ENCODE measurements around the gene EPHB1. TPM values are rescaled to one million over a fixed set of nuclear protein-coding genes. Genes with fewer than 3 reads are reported as not detected.
"Not testable (repeated sequence)": the region's sequence is repeated elsewhere in the genome, so short reads cannot be mapped to it uniquely, and the experiment has no call there.

EPHB1 gene
- total RNA-seq, 1 donor from 2014 or later, result 6.6 TPM

DNA sequence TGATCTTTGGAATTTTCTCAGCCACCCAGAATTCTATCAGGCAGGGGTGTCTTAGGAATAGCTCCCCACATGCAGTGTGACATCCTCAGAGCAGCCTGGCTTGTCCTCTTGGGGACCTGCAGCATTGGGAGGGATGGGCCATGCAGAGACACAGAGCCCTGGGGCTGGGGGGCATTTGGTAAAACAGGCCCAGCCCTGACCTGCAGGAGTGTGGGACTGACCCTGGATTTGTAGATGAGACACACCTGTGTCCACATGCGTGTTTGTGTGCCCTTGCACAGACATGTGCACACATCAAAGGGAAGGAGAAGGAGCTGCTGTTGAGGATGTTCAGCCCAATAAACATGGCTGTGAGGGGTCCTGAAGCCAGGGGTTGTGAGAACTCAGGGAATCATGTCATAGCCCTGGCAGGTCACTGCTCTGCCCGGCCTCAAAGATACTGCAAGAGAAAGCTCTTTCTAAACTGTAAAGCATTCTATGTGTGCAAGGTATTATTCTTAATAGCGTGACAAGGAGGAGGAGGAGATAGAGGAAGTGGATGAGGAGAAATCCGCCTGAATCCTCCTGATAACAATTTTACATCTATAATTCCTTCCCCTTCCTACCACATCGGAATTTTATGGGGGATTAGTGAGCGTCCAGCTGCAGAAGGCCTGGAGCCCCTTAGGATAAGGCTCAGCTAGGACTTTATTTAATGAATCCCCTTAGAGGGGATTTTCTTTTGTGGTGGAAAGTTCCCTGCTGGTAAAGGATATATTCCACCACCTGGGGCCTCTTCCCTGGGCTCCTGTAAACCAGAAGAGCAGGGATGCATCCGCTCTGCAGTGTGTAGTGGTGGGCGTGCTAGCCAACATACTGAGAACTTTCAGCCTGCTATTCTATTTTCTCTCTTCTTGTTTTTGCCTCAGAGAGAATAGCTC lies 245.5 kb downstream of the EPHB1 start:
- DNase-seq (ENCODE audit: low spot score) (no peak), ATAC-seq (no peak)
- intact Hi-C loops (cut with DNase I), result no loop called here

DNA sequence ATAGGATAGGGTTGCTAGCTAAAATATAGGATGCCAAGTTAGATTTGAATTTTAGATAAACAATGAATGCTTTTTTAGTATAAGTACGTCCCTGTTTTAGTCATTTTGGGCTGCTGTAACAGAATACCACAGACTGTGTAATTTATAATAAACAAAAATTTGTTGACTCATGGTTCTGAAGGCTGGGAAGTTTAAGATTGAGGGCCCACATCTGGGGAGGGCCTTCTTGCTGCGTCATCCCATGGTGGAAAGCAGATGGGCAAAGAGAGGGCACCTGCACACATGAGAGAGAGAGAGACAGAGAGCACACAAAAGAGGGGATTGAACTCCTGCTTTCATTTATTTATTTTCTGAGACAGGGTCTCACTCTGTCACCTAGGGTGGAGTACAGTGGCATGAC lies 246.5 kb downstream of the EPHB1 start:
- no peak for ATAC-seq

DNA sequence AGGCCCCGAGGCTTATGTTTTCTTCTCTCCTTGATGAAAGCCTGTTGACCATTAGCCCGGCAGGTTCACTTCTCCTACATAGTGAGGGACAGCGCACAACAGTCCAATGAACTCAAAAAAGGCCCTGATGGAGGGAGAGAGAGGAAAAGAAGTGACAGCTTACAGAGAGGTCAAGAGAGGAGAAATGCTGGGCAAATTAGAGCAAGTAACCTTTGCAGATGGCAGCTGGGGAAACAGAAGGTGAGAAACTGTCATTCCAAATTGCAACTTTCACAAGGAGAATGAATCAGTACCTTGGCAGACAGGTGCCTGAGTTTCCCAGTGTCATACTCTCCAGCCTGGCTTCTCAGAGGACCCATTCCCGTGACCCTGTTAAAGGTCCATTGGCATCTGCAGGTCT lies 252.0 kb downstream of the EPHB1 start:
- DNase-seq (ENCODE audit: low spot score) (no peak), ATAC-seq (no peak)
- intact Hi-C loops (cut with DNase I), result no loop called here

More for the DNA sequence above, 246.5 kb downstream of the EPHB1 start:
- intact Hi-C loops (cut with DNase I), result no loop called here
- DNase-seq (ENCODE audit: low spot score), result no peak

DNA sequence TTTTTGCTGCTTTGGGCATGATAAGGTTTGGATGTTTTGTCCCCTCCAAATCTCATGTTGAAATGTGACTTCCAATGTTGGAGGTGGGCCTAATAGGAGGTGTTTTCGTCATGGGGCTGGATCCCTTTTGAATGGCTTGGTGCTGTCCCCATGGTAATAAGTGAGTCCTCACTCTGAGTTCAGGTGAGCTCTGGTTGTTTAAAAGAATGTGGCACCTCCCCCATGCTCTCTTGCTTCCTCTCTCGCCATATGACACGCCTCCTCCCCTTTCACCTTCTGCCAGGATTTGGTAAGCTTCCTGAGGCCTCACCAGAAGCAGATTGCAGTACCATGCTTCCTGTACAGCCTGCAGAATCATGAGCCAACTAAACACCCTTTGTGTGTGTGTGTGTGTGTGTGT lies 255.5 kb downstream of the EPHB1 start:
- no peak for ATAC-seq
- no peak for DNase-seq (ENCODE audit: low spot score)
- intact Hi-C loops (cut with DNase I), result no loop called here

DNA sequence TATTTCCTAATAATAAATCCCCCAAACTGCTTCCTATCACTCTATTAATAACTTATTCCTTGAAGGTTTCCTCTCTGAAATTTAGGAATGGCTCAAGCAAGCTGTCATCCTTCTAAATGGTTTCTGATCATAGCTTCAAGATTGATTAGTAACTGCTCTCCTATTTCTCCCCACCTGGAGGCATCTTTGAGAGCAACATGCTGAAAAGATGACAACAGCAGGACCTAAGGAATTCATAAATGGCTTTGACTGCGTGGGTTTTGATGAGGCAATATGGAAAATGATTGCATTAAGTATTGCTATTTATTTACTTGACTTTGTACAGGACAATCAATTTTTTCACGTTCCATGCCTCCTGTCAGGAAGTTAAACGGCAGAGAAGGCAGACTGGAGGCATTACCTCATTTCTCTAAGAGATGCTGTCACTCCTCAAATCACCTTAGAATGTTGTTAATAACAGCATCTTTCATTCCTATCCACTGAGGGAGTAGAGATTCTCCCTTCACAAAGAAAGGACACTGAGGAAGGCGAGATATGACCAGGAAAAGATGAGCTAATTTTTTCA lies 256.4 kb downstream of the EPHB1 start:
- ATAC-seq (no peak), DNase-seq (ENCODE audit: low spot score) (no peak)
- intact Hi-C loops (cut with DNase I), result no loop called here

DNA sequence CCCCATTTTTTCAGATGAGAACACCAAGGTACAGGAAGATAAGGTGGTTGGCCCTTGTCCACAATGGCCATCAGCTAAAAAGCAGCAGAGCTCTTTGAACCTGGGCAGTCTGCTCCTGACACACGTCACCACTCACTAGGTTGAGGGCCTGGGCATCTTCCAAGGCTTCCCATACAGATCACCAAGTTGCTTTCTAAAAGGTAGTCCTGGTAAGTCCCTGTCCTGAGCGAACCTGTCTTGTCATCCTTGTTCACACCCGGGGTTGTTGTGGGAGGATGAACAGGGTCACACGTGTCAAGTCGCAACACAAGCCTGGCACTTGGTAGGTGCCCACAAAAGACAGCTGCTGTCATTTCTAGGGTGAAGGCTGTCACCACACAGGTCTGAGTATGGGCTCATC lies 260.4 kb downstream of the EPHB1 start:
- intact Hi-C loops (cut with DNase I), result no loop called here
- DNase-seq (ENCODE audit: low spot score) (no peak), ATAC-seq (no peak)

DNA sequence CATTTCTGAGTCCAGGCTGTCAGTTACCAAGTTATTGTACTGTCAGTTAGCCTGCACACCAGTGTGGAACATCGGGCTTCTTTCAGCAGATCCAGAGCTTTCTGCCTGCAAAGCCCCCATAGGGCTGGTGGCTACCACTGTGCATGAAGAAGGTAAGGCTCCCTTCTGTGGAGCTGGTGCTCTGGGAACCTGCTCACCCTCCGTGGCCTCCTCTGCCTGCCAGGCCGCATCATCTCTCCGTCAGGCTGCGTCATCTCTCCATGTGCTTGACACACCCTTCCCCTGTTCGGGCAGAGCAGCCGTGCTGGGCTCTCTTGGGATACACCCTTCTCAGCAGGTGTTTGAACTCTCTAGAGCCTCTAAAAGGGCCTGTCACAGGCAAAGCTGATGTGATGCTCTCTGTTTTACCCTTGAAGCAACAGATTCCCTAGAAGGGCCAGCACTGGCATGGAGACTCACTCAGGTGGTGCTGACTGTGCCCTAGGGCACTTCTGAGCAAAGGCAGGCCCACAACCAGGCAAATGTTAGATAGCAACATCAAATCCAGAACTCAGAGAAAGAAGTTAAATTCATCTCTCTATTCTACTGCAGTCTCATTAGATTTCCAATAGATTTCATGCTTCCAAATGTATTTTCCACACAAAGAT lies 261.1 kb downstream of the EPHB1 start:
- DNase-seq (ENCODE audit: low spot score), result no peak
- no peak for ATAC-seq
- intact Hi-C loops (cut with DNase I), result no loop called here

DNA sequence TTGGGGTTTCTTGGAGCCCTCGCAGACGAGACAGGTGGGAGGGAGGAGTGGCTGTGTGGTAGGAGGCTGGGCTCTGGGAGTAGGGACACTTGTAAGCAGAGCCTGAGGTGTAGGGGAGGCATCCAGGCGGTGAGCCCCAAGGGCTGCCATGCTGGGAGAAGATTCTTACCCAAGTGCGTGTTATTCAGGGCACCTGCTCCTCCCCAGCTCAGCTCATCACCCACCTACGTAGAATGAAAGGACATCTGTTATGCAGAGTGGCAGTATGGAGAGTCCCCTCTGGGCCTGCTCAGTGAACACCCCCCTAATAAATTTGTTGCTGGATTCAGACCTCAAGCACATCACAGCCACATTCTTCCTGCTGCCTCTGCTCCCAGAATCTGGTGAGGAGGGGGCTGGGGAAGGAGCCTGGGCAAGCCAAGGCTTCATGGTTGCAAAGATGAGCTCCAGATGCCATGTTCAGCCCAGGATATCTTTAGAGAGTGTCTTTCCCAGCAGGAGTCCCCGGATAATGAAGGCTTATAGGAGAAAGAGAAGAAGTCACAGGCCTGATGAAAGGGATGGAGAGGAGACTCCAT lies 261.8 kb downstream of the EPHB1 start:
- intact Hi-C loops (cut with DNase I), result no loop called here
- no peak for DNase-seq (ENCODE audit: low spot score)
- no peak for ATAC-seq

DNA sequence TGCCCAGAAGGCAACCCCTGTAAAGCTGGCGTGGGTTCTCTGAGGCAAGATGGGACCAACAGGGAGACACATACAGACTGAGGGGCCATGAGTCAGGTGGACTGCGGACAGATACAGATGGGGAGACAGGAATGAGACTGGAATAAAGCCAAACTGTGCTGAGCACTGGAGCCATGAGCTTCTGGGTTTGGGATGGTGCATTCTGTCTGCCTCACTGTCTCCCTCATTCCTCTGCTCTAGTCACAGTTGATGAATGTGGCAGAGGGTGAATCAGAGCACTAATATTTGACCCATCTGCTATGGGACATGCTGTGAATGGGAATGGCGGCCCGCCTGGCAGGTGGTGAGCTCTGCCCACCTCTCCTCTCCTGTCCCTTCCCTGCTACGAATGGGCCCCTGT lies 262.9 kb downstream of the EPHB1 start:
- ATAC-seq, result no peak
- intact Hi-C loops (cut with DNase I), result no loop called here
- DNase-seq (ENCODE audit: low spot score), result no peak

DNA sequence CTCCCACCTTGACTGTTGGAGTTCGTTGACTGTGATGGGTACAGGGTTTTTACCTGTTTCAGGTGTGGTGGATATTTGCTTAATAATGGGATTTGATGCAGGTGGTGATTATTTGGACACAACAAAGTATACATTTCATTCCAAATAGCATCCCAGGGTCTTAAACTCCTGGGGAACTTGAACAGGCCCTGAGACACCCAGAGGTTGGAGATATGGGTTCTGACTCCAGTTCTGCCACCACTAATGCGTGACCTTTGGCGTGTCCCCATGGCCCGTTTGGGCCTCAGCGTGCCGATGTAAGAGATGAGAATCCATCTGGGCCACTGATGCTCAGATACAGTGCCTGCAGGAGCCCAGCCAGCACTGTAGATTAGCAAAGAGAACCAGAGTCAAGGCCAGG lies 264.5 kb downstream of the EPHB1 start:
- no peak for ATAC-seq
- DNase-seq (ENCODE audit: low spot score), result no peak
- intact Hi-C loops (cut with DNase I), result no loop called here

DNA sequence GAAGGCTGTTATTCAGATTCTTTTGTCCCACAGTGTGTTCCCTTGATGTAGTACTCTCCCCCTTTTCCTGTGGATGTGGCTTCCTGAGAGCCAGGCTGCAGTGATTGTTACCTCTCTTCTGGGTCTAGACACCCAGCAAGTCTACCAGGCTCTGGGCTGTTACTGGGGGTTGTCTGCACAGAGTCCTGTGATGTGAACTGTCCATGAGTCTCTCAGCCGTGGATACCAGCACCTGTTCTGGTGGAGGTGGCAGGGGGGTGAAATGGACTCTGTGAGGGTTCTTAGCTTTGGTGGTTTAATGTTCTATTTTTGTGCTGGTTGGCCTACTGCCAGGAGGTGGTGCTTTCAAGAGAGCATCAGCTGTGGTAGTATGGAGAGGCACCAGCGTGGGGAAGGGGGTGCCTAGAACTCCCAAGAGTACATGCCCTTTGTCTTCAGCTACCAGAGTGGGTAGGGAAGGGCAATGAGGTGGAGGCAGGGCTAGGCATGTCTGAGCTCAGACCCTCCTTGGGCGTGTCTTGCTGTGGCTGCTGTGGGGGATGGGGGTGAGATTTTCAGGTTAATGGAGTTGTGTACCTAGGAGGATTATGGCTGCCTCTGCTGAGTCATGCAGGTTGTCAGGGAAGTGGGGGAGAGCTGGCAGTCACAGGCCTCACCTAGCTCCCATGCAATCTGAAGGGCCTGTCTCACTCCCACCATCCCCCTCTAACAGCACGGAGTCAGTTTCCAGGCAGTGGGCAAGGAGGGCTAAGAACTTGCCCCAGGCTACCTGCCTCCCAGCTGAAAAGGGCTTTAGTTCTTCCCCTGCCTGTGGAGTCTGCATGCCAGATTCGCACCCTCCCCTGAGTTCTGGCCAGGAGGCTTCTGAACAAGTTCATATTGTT lies 272.0 kb downstream of the EPHB1 start:
- ATAC-seq; intact Hi-C loops (cut with DNase I); DNase-seq (ENCODE audit: low spot score): not testable (repeated sequence)

DNA sequence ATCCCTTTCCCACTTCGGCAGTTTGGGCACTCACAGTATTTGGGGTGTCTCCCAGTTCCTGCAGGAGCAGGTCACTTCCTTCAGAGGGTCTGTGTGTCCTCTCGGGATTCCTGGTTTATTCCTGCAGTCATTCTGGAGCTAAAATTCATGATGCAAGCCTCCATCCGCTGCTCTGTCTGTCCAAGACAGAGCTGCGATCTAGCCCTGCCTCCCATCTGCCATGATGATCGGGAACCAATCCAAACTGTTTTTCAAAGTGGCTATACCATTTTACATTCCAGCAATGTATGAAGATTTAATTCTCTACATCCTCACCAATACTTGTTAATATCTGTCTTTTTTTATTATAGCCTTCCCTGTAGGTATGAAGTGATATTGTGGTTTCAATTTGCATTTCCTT lies 273.0 kb downstream of the EPHB1 start:
- ATAC-seq (no peak), DNase-seq (ENCODE audit: low spot score) (no peak)
- intact Hi-C loops (cut with DNase I), result no loop called here

DNA sequence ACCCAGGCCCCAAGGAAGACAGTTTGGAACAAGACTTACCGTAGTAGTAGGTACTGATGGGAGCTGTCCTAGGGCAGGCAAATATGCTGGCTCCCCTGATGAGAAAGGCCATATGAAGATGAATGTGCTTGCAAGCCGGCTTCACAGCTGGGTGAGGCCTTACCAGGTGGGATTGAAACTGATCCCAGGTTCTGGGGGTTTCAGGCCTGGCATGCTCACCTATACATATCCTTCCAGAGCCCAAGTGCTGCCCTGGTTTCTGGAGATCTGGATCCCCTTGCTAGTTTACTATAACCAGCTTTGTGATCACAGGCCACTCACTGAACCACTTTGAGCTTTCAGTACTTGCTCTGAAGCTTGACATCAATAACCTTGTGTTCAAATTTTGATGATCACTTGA lies 274.3 kb downstream of the EPHB1 start:
- DNase-seq (ENCODE audit: low spot score) (no peak), ATAC-seq (no peak)
- intact Hi-C loops (cut with DNase I), result no loop called here

DNA sequence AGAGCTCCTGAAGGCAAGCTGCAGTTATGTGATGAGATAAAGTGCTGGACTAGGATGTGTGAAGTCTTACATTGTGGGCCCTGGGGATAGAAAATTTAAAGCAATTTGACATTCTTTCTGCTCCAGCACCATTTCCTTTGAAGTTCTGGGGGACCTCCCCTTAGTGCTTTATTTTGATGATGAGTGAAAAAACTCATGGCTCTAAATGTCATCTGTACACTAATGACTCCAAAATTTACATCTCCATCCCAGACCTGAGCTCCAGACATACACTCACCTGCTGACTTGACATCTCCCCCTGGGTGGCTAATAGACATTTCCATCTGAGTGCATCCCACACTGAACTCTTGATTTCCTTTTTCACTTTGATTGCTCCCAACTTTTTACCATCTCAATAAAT lies 276.4 kb downstream of the EPHB1 start:
- DNase-seq (ENCODE audit: low spot score), result no peak
- intact Hi-C loops (cut with DNase I), result no loop called here
- ATAC-seq, result no peak

DNA sequence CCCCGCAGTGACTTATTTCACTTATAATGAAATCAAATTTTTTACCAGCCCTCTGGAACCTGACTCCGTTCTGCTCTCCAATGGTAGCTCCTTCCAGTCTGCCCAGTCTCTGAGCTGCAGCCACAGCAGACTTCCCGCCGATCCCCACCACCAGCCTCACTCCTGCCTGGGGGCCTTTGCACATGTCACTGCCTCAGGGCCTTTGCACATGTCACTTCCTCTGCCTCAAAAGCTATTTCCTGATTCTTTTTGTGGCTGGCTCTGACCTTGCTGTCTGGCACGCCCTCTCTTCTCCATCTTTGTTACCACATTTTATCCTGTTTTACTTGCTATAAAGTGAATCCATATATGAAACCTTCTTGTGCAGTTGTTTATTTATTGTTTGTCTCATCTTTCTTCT lies 277.4 kb downstream of the EPHB1 start:
- DNase-seq (ENCODE audit: low spot score) (no peak), ATAC-seq (no peak)
- intact Hi-C loops (cut with DNase I), result no loop called here

DNA sequence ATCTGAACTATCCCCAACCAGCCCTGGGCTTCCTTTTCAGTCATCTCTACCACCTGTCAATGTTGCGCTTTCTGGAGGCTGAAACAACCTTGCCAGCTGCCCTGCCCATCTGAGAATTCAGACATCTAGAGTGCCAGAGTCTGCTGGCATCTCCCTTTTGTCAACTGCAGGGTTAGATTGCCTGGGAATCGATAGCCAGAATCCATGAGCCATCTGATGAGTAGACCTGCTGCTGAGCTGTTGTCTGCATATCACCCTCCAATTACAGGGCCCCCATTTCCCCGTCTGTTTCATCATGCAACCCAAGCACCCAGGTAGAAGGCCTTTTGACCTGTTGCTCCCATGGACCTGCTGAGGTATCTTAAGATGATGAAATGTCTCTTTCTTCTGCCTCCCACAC lies 280.1 kb downstream of the EPHB1 start:
- DNase-seq (ENCODE audit: low spot score) (no peak), ATAC-seq (no peak)
- intact Hi-C loops (cut with DNase I), result no loop called here

DNA sequence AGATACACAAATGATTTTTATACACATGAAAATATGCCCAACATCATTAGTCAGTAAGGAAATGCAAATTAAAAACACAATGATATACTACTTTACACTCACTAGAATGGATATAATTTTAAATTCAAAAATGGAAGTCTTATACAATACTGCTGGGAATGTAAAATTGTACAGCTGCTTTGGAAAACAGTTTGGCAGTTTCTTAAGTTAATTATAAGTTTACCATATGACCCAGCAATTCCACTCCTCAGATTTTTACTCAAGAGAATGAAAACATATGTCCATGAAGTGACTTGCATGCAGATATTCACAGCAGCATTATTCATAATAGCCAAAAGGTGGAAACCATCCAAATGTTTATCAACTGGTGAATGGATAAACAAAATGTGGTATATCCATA lies 281.3 kb downstream of the EPHB1 start:
- DNase-seq (ENCODE audit: low spot score) (no peak), ATAC-seq (no peak)
- intact Hi-C loops (cut with DNase I), result no loop called here

DNA sequence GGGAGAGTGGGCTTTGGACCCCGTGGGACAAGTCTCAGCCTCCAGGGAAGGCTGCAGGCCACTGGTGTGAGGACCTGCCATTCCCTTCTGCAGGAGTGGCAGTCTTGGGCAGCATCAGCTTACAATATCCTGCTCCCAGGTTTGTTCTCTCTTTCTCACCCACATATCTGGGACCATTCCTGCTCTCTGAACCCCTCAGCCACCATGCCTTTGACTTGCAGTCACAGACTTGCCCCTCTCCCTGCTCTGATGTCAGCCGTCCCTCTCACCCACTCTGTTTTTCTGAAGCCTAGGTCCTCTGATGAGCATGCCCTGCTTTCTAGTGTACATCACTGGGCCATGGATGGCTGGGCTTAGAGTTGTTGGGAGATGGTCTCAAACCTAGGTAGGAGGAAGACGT lies 282.1 kb downstream of the EPHB1 start:
- DNase-seq (ENCODE audit: low spot score), result no peak
- ATAC-seq, result no peak
- intact Hi-C loops (cut with DNase I), result no loop called here

DNA sequence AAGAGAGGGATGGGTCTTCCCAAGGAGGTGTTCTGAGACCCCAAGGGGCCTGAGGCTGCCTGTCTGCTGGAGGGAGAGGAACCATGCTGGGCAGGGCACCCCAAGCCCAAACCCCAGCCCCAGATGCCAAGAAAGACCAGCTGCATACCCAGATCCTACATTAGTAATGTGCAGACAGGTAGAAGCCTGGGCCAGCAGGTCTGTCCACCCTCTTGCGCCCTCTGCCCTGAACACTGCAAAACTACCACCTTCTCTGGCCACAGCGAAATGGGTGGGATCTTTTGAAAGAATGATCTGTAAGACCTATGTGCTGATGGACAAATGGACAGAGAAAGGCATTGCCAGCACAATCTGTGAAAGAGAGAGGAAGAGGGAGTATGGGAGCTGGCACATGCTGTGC lies 283.2 kb downstream of the EPHB1 start:
- DNase-seq (ENCODE audit: low spot score) (no peak), ATAC-seq (no peak)
- intact Hi-C loops (cut with DNase I), result no loop called here

Measured in sciatic nerve (tissue), 2 donors.